BJ (cell line): ENCODE results near the gene GFOD1. TPM values are rescaled to one million over a fixed set of nuclear protein-coding genes. Genes with fewer than 3 reads are reported as not detected.

Experiments used
- CTCF ChIA-PET: fragments of 350-600 bp; formaldehyde crosslinking; extraction: SDS; loops from one replicate; lab custom pipeline; 2021; ENCODE audit warnings: antibody characterized with exemption, inconsistent platforms; lab: Yijun Ruan, JAX
- POLR2A ChIA-PET: fragments of 300-600 bp; sonication (Branson Sonifier 250); formaldehyde crosslinking; extraction: SDS; loops from one replicate; lab custom pipeline; 2021; ENCODE audit warnings: antibody characterized with exemption; lab: Charles Lee
- DNase-seq: peaks from one replicate; pipeline ENCODE4 v3.0.0-alpha.2; 2011; ENCODE audit warnings: low read depth
- H3K27me3 ChIP-seq: 2 replicates; pipeline ENCODE4 v1.6.0; 2011; ENCODE audit warnings: low read length; ENCODE audit not compliant: control insufficient read depth, insufficient read depth
- H3K36me3 ChIP-seq: 2 replicates; pipeline ENCODE4 v1.5.1; 2011; ENCODE audit warnings: low read length; ENCODE audit not compliant: control insufficient read depth, insufficient read depth
- H3K4me3 ChIP-seq: 2 replicates; pipeline ENCODE4 v1.5.1; 2011; ENCODE audit warnings: low read depth, mild to moderate bottlenecking, control low read depth, low read length
- CTCF ChIP-seq: IDR thresholded peaks from 2 replicates; pipeline ENCODE4 v1.5.1; 2011; ENCODE audit warnings: low read depth, mild to moderate bottlenecking, control low read depth, inconsistent platforms, low read length, moderate library complexity; ENCODE audit not compliant: insufficient read depth
- polyA plus RNA-seq: library from polyadenylated mRNA; depleted of rRNA; stranded (reverse); fragments of >200 nt; gene quantifications from 2 replicates; pipeline ENCODE4 v1.2.3, GENCODE V29; 2011

GFOD1 gene
- polyA plus RNA-seq, 1 experiment, result 0.76 TPM

DNA sequence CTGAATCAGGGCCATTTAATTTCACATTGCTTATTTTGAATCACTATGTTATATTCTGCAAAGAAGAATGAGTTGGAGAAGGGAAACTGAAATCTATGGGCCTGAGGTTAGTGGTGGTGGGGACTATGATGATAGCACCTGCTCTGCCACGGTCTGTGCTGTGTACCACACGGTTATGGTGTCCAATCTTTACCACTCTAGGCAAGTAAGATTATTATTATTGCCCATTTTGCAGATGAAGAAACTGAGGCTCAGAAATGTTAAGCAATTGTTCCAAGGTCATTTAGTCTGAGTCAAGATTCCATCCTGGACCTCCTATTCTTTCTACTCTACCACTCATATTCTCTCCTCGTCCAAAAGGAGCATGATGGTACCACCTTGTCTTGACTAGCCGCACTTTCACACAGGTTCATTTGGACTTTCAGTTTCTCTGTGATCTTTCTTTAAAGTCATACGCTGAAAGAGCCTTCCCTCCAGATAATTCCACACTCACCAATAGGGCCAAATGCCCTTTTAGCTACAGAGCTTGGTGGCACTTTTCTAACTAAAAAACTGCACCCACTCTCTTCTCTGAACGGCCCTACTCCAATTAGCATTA, 56.2 kb downstream of the GFOD1 start:
- H3K4me3 ChIP-seq, result no peak overlapping the region
- POLR2A ChIA-PET, result no interaction called here

GRCh38 chr6:13429406-13429753, 58.0 kb downstream of the GFOD1 start:
- ChIA-PET POLR2A (no interaction called here), CTCF (no interaction called here)
- H3K36me3 ChIP-seq, result no peaks in the 10 kb centered on the region
- no peak overlapping the region for H3K4me3 ChIP-seq
- no peaks in the 10 kb centered on the region for H3K27me3 ChIP-seq
- TF ChIP-seq CTCF, result no peak
- no peak for DNase-seq

More for the DNA sequence above, 56.2 kb downstream of the GFOD1 start:
- no peaks in the 10 kb centered on the region for H3K27me3 ChIP-seq
- H3K36me3 ChIP-seq, result no peaks in the 10 kb centered on the region
- TF ChIP-seq CTCF, result no peak
- DNase-seq, result no peak
- CTCF ChIA-PET, result interaction anchor here (1.2 kb wide), 1 partner anchor 10 kb away, joined by 3 read pairs; no protein-coding TSS in a partner anchor

GRCh38 chr6:13428583-13429405, 58.6 kb downstream of the GFOD1 start:
- DNase-seq, result no peak
- POLR2A ChIA-PET, result no interaction called here
- Histone ChIP-seq H3K4me3 (no peak overlapping the region), H3K36me3 (no peaks in the 10 kb centered on the region), H3K27me3 (no peaks in the 10 kb centered on the region)
- no peak for TF ChIP-seq CTCF
- CTCF ChIA-PET, result no interaction called here

GRCh38 chr6:13427801-13428582, 59.4 kb downstream of the GFOD1 start:
- CTCF ChIA-PET, result no interaction called here
- H3K4me3 ChIP-seq, result no peak overlapping the region
- POLR2A ChIA-PET, result no interaction called here
- no peak for DNase-seq
- H3K27me3 ChIP-seq, result no peaks in the 10 kb centered on the region
- TF ChIP-seq CTCF, result no peak
- H3K36me3 ChIP-seq, result no peaks in the 10 kb centered on the region

DNA sequence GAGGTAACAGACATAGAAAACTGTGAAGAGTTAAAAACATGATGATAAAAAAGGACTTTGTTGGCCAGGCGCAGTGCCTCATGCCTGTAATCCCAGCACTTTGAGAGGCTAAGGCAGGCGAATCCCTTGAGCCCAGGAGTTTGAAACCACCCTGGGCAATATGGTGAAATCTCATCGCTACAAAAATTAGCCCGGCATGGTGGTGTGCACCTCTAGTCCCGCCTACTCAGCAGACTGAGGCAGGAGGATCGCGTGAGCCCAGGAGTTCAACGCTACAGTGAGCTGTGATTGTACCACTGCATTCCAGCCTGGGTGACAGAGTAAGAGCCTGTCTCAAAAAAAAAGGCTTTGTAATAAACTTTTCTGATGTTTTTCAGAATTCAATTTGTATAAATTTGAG, 60.1 kb downstream of the GFOD1 start:
- Histone ChIP-seq H3K36me3 (no peaks in the 10 kb centered on the region), H3K27me3 (no peaks in the 10 kb centered on the region)
- POLR2A ChIA-PET, result no interaction called here

More for the DNA sequence above, 60.1 kb downstream of the GFOD1 start:
- no peak overlapping the region for H3K4me3 ChIP-seq
- no peak for DNase-seq
- CTCF ChIA-PET, result no interaction called here
- TF ChIP-seq CTCF, result no peak
